Psoas muscle (tissue), 8 donors: ENCODE data around the gene NPEPL1. TPM values are rescaled to one million over a fixed set of nuclear protein-coding genes. Genes with fewer than 3 reads are reported as not detected.
A peak's percentile ranks its signal among the peaks of the same experiment; 100 is the strongest.

Source experiments
- ATAC-seq, 4 donors: fragments of 200-7000 bp; cut with Tn5 transposase; one replicate each; pipeline ENCODE4 v1.9.1; 2020; ENCODE audit warnings: moderate library complexity in 3 of 4, mild to moderate bottlenecking in 2 of 4
- DNase-seq, 2 donors: peaks; one replicate each; pipeline ENCODE4 v3.0.0-alpha.2; 2020
- H3K27ac ChIP-seq: fragments of 200-600 bp; one replicate; pipeline ENCODE4 v1.8.0; 2022
- H3K27me3 ChIP-seq, 3 donors: fragments of 200-600 bp in 1 of 3; one replicate each; pipeline versions ENCODE4 v1.6.1 to v1.8.0; 2013 to 2022; ENCODE audit warnings: low read length in 2 of 3, mild to moderate bottlenecking in 2 of 3, moderate library complexity in 1 of 3; ENCODE audit not compliant: insufficient read depth in 3 of 3
- H3K36me3 ChIP-seq, 2 donors: fragments of 200-600 bp in 1 of 2; one replicate each; pipeline versions ENCODE4 v1.6.1 to v1.8.0; 2013 to 2022; ENCODE audit warnings: low read depth in 1 of 2, mild to moderate bottlenecking in 1 of 2, moderate library complexity in 1 of 2; ENCODE audit not compliant: insufficient read depth in 1 of 2
- H3K4me1 ChIP-seq: fragments of 200-600 bp; one replicate; pipeline ENCODE4 v1.8.0; 2022
- H3K4me3 ChIP-seq: fragments of 200-600 bp; one replicate; pipeline ENCODE4 v1.8.0; 2022; ENCODE audit warnings: mild to moderate bottlenecking
- H3K9me3 ChIP-seq: fragments of 200-600 bp; one replicate; pipeline ENCODE4 v1.8.0; 2022
- CTCF ChIP-seq: fragments of 200-600 bp; IDR thresholded peaks from one replicate; pipeline ENCODE4 v1.8.0; 2022; ENCODE audit warnings: antibody characterized with exemption
- whole genome bisulfite sequencing, 3 donors: extraction: QIAGEN DNeasy Blood & Tissue Kit; methylation state at CpG; one replicate each; pipeline versions ENCODE4 v1.1.6 to v1.1.7; 2013; 5-methylcytosine and 5-hydroxymethylcytosine counted together
- intact Hi-C, 2 donors: fragments of 100-400 bp; cut with DNase I; formaldehyde crosslinking; loops; one replicate each; pipeline versions ENCODE4 v1.11.0 to v1.14.2; 2022
- polyA plus RNA-seq, 3 donors: library from polyadenylated mRNA; stranded (reverse); fragments of 200-250 nt; gene quantifications; one replicate each; pipeline ENCODE4 v1.2.3, GENCODE V29; 2013
- total RNA-seq, 4 donors: library from RNA; stranded (reverse); fragmentation: NEBNext Ultra II Directional in 2 of 4; extraction: Animal tissue kit (Norgen Biotek cat#: 25700) in 2 of 4; gene quantifications; one replicate each; pipeline versions ENCODE4 v1.2.1 to v1.2.4, GENCODE V29; 2021 to 2023
- donor health status: healthy with polysubstance abuse.
- donor health status: DM: no; HTN: no; CAD: no; lungs with moderate emphysema.
- donor health status: Bipolar disorder and iron deficiency.
- donor health status: healthy.
- donor health status: DM: yes; HTN: yes; CAD: no.
- donor health status: DM: no; HTN: no; CAD: no.
- donor health status: DM: no; HTN: no; CAD: no.
- donor health status: DM: yes; HTN: yes; CAD: no.

The NPEPL1 gene
- total and polyA plus RNA-seq, 7 donors = 18.4 to 52.3 (median 36.0) TPM

GRCh38 chr20:58688840-58689239 is 3.8 kb upstream of the NPEPL1 start:
- H3K4me3 ChIP-seq = peak overlapping the region; percentile 15
- no peak for TF ChIP-seq CTCF
- 8 to 17% (median 16%) methylated on average over 6 of the region's 6 CpGs for WGBS, 3 donors
- intact Hi-C loops = no loop called here
- no peaks in the 10 kb centered on the region for H3K9me3 ChIP-seq
- no peaks in the 10 kb centered on the region for H3K27me3 ChIP-seq
- no peak for DNase-seq
- H3K4me1 ChIP-seq = peaks cover 27% of the 10 kb centered on the region
- peak overlapping the region; percentile 64 for H3K27ac ChIP-seq
- ATAC-seq = peak; percentile 25 to 81 (median 32)
- H3K36me3 ChIP-seq = peaks cover 0 to 6% of the 10 kb centered on the region in 2 donors

GRCh38 chr20:58690396-58691135 is 2.0 kb upstream of the NPEPL1 start:
- Histone ChIP-seq H3K4me1 (peaks cover 32% of the 10 kb centered on the region), H3K4me3 (no peak overlapping the region), H3K27ac (peak overlapping the region; percentile 91), H3K9me3 (no peaks in the 10 kb centered on the region), H3K36me3 (peaks cover 0 to 4% of the 10 kb centered on the region in 2 donors), H3K27me3 (no peaks in the 10 kb centered on the region)
- intact Hi-C loops = loop anchor here (5.0 kb wide), 3 partner anchors 38 to 453 kb away; partner anchors contain the start of gene STX16 (in 1 of the 2)
- WGBS, 3 donors = 35 to 53% (median 42%) methylated on average over 7 of the region's 7 CpGs
- TF ChIP-seq CTCF = no peak
- no peak for DNase-seq
- peak in 2 of 4 donors; percentile 36 to 49 for ATAC-seq

GRCh38 chr20:58691773-58692578 is 624 bp upstream of the NPEPL1 start:
- no peak for TF ChIP-seq CTCF
- intact Hi-C loops = loop anchor here (2.0 to 5.0 kb wide), 4 partner anchors 40 to 455 kb away; partner anchors contain the start of gene STX16 (in 2 of the 2)
- DNase-seq = peak; percentile 70 to 83
- Histone ChIP-seq H3K27me3 (no peaks in the 10 kb centered on the region), H3K4me1 (peaks cover 32% of the 10 kb centered on the region), H3K9me3 (no peaks in the 10 kb centered on the region), H3K27ac (peak overlapping the region; percentile 91), H3K4me3 (peak overlapping the region; percentile 51), H3K36me3 (peaks cover 0 to 19% of the 10 kb centered on the region in 2 donors)
- peak; percentile 10 to 53 (median 35) for ATAC-seq
- WGBS, 3 donors = 41 to 53% (median 44%) methylated on average over 23 to 31 of the region's 31 CpGs

- intact Hi-C loops = loop anchor here (2.0 to 5.0 kb wide), 4 partner anchors 41 to 456 kb away; partner anchors contain the start of gene STX16 (in 2 of the 2)
- Histone ChIP-seq H3K36me3 (peaks cover 0 to 33% of the 10 kb centered on the region in 2 donors), H3K27me3 (no peaks in the 10 kb centered on the region), H3K4me3 (peak overlapping the region; percentile 72), H3K27ac (peak overlapping the region; percentile 79), H3K4me1 (peaks cover 32% of the 10 kb centered on the region), H3K9me3 (no peaks in the 10 kb centered on the region)
- no peak for DNase-seq
- WGBS, 3 donors = 31 to 49% (median 40%) methylated on average over 30 to 51 of the region's 51 CpGs
- TF ChIP-seq CTCF = no peak
- ATAC-seq = peak; percentile 12 to 32 (median 19)
These were observed 816 bp downstream of the NPEPL1 start for GRCh38 chr20:58693226-58694006.
